ENCODE results near the gene RAD9B.

Gene RAD9B

GRCh38 chr12:110530511-110530910 is 28.4 kb downstream of the RAD9B start:
- DNase-seq (ENCODE audit: low read depth): no peak
- no peak overlapping the region for H3K4me3 ChIP-seq (ENCODE audit: low read depth, low read length)
- no peak for TF ChIP-seq CTCF (conservative IDR thresholded peaks at IDR 0.05; ENCODE audit: low read depth, low read length)

GRCh38 chr12:110531741-110532333 is 29.7 kb downstream of the RAD9B start:
- peak; percentile 45 for DNase-seq (ENCODE audit: low read depth)

DNA sequence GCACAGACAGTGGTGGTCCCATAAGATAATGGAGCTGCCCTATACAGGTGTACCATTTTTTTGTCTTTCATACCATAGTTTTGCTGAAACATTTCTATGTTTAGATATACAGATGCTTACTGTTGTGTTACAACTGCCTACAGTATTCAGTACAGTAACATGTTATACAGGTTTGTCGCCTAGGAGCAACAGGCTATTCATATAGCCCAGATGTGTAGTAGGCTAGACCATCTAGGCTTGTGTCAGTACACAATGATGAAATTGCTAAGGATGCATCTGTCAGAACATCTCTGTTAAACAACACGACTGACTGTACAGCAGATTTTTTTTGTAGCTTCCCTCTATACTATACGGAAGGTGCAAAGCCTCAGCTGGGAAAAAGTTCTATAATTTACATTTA is 30.5 kb downstream of the RAD9B start:
- no peak for TF ChIP-seq CTCF (conservative IDR thresholded peaks at IDR 0.05; ENCODE audit: low read depth, low read length)
- no peak overlapping the region for H3K4me3 ChIP-seq (ENCODE audit: low read depth, low read length)
- no peak for DNase-seq (ENCODE audit: low read depth)

More at GRCh38 chr12:110531741-110532333, 29.7 kb downstream of the RAD9B start:
- H3K4me3 ChIP-seq (ENCODE audit: low read depth, low read length): no peak overlapping the region
- TF ChIP-seq CTCF (conservative IDR thresholded peaks at IDR 0.05; ENCODE audit: low read depth, low read length): no peak

- no peak for TF ChIP-seq CTCF (conservative IDR thresholded peaks at IDR 0.05; ENCODE audit: low read depth, low read length)
- DNase-seq (ENCODE audit: low read depth): peak; percentile 71
Measured at GRCh38 chr12:110533607-110534006, 31.5 kb downstream of the RAD9B start.

GRCh38 chr12:110534811-110535210 is 32.7 kb downstream of the RAD9B start:
- no peak overlapping the region for H3K4me3 ChIP-seq (ENCODE audit: low read depth, low read length)
- TF ChIP-seq CTCF (conservative IDR thresholded peaks at IDR 0.05; ENCODE audit: low read depth, low read length): no peak
- DNase-seq (ENCODE audit: low read depth): no peak

More at GRCh38 chr12:110533607-110534006, 31.5 kb downstream of the RAD9B start:
- no peak overlapping the region for H3K4me3 ChIP-seq (ENCODE audit: low read depth, low read length)

GRCh38 chr12:110536834-110537604 is 34.9 kb downstream of the RAD9B start:
- no peak overlapping the region for H3K4me3 ChIP-seq (ENCODE audit: low read depth, low read length)
- TF ChIP-seq CTCF (conservative IDR thresholded peaks at IDR 0.05; ENCODE audit: low read depth, low read length): no peak
- no peak for DNase-seq (ENCODE audit: low read depth)
